Measurements from ENCODE around the gene SYT2.

Gene SYT2

DNA sequence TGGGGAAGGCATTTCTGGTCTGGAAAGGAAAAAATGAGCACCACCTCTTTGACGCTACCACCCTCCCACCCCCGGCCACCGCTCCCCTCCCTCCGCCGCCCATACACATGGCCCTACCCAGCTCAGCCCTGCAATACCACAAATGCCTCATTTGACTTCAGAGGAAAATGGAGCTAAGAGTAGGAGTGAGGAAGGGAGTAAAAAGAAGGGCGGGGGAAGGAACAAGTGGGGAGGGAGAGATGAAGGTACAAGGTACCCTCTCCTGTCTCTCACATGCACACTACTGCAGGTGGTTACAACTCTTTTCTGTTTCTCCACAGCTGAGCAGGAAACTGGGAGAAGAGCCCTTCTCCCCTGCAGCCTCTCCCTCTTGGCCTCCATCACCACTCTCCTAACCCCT, 7.1 kb downstream of the SYT2 start:
- DNase-seq = no peak

DNA sequence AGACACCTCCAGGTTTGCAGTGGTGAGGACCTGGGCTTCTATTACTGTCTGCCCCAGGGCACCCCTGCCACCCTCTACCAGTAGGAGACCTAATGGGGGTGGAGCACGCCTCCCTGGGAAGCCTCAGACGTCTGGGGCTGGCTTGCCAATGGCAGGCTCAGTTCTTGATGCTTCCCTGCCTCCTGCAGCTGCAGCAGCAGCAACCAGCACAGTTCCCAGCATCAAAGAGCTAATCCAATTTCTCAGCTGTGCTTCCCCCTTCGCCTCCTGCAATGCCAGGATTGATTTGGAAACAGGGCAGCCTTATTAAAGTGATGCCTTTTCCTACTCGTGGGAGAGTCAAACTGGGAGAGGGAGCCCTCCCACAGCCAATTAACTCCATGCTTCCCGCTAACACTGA, 8.2 kb downstream of the SYT2 start:
- no peak for DNase-seq

DNA sequence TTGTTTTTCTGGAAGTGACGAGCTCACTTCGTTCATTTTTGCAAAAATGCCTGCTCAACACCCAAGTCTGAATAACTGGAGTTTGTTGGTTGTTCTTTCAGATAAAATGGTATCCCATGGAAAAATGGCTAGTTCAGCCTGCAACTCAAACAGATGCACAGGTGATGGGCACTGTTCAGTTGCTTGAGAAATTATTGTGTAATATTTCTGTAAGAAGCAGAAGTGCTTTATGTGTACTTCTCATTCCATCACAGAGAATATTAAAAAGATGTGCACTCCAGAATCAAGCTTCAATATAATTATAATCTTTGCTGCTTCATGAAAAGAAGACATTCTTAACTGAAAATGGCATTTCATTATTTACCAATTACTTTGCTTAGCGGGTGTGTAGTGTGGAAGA, 9.1 kb downstream of the SYT2 start:
- no peak for DNase-seq

DNA sequence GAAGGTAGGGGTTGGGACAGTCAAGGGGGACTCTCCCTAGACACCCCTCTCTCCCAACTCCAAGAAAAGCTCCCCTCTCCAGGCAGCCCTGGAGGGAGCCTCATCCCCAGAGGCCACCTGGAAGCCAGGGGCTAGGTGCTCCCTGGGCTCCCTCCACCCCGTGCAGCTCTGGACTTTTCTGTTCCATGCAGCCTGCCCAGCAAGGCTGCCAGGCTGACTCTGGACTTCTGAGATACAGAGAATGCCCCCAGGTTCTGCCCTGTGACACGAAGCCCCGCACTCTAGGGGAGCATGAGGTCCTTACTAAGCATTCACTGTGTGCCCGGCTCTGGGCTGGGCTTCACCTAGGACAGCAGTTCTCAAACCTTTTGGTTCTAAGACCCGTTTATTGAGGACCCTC, 10.2 kb downstream of the SYT2 start:
- no peak for DNase-seq

DNA sequence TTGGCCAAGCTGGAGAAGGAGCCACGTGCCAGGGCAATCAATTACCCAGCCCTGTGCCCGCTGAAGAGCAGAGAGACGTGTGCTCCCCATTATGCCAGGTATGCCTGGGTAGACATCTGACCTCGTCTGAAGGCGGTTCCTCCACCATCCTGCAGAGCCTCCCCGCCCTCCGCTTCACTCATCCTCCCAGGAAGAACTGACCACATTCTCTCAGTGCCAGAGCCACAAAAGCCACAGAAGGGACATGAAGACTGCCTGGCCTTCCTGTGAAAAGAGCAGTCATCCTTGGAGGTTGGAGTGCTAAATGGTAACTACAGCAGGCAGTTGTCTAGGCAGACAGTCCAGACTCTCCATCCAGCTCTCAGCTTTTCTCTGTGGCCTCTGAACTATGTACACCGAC, 12.0 kb downstream of the SYT2 start:
- DNase-seq = no peak

DNA sequence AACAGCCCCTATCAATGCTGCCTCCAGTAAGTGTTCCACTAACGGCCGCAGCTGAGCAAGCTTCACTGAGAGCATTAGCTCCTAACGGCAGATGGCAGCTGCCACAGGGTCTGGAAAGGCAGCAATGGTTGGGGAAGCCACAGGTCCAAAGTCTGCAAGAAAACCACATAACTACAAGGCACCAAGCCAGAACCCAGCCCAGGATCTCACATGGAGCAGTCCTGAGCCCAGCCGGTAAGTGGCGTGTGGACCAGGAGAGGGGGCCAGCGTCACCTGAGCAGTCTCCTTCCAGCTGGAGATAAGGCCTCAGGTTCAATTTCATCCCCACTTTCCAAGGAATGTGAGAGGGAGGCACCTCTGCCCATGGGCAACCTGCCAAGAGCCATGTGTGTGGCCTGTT, 13.2 kb downstream of the SYT2 start:
- no peak for DNase-seq

DNA sequence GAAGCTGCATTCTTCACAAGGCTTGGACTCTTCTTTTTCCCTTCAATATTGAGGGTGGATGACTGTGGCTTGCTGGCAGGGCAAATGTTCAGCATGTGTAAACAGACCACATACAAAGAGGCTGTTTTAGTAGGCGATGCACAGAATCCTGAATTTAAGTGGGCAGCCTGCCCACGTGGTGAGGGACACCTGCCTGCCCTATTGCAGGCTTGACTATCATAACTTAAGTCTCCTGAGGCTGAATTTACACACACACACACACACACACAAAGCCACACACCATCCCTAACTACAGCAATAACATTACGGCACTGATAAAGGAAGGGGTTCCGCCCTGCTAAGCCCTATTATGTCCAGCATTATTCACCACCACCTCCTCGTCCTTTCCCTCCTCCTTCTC, 15.9 kb downstream of the SYT2 start:
- no peak for DNase-seq

DNA sequence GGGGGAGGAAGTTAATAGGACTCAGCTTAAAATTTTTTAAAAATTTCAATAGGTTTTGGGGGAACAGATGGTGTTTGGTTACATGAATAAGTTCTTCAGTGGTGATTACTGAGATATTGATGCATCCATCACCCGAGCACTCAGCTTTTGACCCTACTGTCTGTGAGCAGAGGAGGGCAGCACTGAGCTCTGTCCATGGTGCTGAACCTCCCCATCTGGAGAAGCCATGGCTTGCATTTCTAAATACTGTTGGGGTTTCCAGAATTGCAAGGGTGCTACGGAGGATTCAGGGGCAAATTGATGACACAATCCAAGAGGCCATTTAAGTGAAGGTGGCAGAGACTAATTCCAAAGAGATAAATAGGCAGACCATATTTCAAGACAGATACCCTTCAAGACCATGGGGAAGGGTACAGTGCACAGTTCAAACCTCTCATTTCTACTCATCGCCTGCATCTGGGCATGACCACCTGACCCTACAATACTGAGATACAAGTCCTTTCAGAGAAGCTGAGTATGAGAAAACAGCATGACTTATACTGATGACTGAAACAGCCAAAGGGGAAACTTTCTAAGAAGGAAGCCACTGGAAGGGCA, 17.2 kb downstream of the SYT2 start:
- DNase-seq = peak; percentile 40

DNA sequence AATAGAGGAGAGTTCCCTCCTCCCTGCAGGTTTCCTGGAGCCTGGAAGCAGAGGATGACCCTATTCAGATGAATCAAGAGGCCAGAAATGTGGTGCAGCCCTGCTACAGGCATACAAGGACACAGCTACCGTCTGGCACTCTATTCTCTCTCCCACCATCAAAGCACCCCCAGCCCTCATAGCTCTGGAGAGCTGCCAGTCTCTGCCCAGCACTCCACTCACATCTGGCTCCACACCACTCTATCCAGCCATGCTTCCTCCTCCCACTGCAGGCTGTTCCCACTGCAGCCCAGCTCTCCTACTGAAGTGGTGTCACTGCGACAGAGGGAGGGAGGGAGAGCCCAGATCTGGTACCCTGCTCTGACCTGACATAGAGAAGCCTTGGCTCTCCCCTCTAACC, 18.4 kb downstream of the SYT2 start:
- no peak for DNase-seq

DNA sequence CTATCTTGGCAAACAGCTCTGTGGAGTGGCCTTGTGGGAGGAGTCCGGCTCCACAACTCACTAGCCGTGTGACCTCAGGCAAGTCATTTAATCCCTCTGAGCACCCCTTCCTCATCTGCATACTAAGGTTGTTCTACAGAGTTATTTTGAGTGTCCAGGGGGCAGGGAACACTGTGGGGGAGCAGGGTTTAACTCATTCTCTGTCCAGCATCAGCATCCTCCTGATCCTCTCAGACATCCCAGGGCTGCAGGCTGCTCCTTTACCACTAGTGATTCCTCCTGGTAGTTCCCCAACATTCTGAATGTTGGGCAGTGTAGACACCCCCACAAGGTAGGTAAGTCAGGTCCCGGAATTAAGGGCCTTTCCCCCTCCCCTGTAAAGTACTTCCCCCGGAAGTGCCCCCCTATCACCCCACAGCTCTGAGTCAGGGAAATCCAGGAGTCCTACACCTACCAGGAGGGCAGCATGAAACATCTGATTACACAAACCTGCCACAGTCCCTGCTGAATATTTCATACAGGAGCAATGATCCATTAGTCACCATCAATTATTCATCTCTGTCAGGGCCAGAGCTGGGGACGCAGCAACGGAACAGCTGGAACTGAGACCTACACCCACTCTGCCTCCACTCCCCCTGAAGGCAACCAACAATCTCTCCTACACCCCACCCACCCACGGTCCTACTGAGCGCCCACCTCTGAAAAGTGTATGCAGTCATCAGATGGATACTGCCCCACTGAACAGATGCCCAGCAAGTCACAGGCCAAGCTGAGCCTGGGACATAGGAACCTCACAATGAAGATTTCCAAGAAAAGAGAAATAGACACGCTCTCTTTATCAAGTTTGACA, 20.5 kb downstream of the SYT2 start:
- DNase-seq = no peak

DNA sequence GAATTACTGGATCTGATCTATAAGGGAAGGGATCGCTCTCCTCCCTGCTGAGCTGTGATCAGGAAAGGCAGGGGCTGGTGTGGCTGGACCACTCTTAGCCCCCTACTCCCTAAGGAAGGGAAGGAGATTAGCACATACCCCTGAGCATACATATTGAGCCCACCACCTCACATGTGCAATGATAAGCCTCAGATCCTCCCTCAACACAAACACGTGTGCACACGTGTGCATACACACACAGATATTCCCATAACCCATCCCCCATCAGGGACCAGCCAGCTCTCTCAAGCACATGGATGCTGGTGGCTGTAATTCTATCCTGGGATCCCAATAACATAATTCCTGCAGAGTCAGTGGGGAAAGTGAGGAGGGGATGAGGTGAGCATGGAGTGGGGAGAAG, 21.2 kb downstream of the SYT2 start:
- DNase-seq = no peak

DNA sequence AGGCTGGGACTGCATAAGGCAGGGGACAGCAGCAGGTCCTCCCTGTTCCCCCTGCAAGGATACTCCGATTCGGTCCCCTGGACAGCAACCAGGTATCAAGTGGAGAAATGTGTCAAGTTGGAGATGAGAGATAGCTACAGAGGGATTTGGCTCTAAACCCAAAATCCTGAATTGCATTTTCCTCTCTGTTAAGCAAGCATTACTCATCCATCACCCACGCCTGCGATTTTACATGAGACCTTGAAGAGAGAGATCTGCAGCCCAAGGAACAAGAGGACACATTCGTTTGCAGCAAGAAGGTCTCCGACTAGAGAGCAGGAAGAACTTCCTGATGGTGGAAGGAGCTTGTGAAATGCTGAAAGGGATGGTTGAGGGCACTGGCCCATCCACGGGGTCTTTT, 21.9 kb downstream of the SYT2 start:
- DNase-seq = no peak

DNA sequence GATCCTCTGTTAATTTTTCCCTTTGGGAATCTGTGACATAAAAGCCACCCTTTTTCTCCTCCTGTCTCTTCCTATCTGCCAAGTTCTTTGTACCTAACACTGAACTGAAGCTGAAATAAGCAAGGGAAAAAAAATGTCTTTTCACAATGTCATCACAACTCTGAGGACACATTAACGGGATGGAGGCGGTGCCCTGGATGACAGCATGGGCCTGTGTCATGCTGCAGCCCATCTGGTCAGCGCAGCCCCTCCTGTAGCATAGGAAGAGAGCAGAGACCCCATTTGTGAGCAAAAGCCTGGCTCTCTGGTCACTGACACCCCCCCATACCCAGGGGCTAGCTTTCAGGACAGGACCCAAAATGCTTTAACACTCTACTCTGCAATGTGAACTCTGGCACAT, 22.5 kb downstream of the SYT2 start:
- DNase-seq = no peak

DNA sequence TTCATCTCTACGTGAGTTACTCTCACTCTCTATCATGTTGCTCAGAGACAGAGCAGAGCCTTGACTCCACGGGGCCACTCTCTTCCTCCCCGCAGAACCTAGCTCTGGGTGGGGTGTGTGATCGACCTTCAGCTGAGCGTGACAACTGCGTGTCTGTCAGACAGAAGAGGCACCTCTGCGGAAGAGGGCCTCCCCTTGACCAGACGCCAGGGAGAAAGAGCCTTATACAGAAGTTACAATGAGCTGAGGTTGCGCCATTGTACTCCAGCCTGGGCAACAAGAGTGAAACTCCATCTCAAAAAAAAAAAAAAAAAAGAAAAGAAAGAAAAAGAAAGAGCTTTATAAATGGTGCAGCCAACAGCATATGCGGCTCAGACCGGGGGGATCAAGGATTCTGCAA, 22.9 kb downstream of the SYT2 start:
- DNase-seq = no peak

DNA sequence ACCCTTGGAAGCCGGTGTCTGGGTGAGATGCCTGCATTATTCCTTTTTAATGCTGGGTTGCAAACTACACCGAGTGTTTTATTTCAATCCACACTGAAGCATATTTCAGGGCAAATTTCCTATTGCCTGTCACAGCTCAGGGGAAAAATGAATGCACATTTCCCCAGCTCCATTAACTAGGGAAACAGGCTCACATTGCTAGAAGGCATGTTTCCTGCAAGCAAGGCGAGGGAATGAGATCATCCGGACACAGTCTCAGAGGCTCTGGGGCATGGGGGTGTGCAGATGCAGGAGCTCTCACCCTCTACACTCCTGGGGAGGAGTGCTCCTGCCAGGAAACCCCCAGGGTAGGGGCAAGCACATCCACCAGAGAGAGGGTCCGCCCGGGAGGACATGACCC, 24.6 kb downstream of the SYT2 start:
- DNase-seq = no peak

DNA sequence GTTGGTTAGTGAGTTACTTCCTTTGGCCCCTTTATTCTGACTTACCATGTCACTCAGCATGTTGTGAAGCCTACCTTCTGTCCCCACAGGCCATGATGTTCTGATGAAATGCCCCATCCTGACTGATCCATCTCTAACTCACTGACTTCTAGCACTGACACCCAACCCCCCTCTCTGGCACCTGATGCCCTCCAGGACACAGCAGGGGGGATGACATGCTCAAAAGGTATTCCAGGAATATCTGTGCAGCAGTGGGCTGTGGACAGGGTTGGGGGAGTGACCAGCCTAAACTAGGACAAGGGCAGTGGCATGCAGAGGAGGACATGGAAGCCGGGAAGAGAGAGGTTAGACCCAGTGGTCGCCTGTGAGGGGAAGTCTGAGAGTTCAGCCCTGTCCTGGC, 25.5 kb downstream of the SYT2 start:
- DNase-seq = no peak

DNA sequence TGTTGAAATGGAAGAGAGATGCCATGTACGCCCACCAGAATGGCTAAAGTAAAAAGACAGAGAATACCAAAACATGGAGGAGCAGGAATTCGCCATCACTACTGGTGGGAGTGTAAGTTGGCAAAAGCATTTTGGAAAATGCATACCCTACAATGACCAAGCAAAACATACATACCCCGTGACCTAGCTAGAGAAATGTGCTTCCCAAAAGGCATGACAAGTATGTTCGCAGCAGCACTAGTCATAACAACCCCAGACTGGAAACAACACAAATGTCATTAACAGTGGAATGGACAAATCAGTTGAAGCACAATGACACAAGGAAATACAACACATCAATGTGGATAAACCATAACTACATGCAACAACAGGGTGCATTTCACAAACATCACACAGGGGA, 27.2 kb downstream of the SYT2 start:
- no peak for DNase-seq

DNA sequence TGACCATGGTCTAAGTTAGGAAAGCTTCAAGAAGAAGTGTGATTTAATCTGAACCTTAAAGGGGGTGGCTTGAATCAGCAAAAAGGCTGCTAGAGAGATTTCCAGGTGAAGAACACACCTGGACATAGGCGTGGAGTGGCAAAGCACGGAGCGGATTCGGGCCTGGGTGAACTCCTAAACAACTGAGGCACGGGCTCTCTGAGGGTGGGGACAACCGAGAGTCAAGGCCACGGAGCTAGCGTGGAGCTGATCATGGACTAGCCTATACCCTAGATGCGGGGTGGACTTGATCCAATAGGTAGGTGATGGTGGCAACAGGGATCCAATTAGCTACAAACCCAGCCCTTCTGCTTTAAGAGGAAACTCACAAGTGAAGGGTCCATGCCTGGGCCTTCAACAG, 27.8 kb downstream of the SYT2 start:
- DNase-seq = no peak

DNA sequence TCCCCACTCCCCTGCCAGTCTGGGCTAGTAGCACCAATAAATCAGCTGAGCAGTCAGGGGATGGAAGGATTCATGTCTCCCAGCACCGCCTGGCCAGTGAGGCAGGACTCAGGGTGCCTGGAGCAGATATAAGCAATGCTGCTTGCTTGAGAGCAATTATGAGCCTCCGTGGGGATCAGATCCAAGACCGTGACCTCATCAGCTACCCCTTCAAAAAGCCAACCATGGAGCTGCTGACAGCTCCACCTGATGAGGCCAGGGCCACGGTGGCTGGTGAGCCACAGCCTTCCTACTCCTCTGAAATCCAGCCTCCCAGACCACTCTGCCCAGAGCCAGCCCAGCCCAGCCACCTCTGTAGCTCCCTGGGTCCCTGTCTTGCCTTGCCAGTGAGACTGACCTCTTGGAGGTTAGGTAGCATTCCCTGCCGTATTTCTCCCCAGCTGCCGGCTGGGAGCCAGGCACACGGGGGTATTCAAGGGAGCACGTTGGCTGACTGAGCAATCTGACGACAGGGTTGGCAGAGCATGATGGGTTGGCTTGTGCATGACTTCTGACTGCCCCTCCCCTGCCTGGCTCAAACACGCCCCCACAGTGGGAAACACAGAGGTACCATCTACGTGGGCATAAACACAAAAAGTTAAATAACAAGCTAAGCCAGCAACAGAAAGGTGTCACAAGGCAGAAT, 28.4 kb downstream of the SYT2 start:
- DNase-seq = no peak

DNA sequence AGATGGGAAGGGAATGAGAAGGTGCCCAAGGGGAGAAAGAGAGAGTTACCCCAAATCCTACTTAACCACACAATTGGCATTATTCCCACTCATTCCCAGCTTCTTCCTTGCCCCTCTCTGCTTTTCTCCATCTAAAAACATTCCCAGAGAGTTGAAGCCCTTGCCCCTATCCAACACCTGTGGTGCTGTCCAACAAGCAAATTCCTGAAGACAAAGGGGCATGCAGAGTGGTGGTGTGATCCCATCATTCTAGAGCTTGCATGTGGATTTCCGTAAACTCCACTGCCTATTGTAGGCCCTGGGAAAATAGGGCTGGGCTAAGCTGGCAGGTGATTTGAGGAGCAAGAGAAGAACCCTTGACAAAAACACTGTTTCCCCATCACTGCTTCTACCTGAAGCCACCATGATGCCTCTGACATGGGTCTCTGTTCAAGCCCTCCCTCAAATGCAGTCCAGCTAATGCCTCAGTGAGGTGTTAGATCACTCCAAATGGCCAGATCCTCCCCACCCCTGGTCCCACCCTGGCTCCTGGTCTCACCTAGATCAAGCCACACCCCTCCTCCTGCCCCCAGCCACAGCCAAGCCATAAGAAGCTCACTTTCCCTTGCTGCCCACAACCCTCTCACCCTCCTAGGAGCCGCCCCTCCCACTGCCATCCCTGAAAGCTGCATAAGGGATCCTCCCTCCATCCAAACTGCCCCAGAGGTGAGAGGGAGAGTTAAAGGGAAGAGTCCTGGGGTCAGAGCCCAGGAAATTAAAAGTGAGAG, 29.5 kb downstream of the SYT2 start:
- no peak for DNase-seq

DNA sequence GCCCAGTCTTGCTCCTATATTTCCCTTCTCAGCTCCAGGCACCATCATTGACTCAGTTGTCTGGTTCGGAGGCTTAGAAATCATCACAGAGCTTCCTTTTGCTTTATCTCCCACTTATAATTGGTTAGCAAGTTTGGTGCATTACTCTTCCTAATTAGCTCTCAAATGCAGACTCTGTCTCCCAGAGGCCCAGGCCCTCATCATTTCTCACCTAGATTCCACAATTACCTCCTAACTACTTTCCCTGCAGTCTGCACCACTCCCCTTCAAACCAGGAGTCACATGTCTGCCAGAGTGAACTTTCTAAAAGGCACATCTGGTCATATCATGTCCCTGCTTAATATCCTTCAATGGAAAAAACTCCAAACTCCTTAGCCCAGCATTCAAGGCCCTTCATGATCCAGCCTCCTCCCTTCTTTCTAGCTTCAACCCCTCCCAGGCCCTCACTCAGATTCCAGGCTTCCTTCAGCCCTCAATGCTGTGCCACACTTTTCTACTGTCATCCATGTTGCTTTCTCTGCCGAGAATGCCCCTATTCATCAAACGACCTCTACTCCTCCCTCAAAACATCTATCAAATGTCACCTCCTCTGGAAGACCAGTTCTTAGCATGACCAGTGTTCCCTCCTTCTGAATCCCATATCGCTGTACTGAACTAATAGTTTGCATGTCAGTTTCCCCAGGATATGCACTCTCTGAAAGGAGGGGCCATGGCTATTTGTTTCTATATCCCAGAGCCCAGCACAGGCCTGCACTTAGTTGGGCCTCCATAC, 30.7 kb downstream of the SYT2 start:
- DNase-seq = no peak

DNA sequence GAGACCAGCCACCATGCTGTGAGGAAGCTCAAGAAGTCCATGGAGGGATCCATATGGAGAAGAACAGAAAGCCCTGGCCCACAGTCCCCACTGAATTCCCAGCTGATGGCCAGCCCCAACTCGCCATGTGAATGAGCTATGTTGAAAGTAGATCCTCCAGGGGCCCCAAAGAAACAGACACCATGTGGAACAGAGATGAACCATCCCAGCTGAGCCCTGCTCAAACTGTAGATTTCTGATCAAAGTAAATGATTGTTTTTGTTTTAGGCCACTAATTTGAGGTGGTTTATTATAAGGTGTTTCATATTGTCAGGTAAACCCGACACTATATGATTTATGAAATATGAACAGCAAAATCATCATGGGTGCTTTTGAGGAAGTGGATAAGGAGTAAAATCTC, 32.8 kb downstream of the SYT2 start:
- DNase-seq = no peak

DNA sequence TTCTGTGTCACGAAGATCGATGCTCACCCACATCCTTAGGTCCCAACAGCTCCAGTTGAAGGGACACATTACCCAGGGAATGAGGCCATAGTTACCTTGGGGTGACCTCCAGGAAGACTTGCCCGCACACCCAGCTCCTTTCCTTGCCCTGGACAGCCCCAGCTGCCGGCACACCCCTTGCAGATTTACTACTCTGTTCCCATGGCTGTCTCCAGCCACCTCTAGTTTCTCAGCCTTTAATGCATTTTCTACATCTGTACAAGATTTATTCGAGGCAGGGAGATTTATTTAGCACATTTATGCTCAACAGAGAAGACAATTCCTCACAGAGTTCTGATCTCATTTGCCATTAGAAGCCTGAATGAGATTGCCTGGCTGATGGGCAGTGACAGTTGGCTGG, 36.7 kb downstream of the SYT2 start:
- no peak for DNase-seq

Data from NCI-H226 (cell line).